ENCODE data around the gene COL2A1.

COL2A1 gene

GRCh38 chr12:48004053-48004941, at the start of gene COL2A1 (continued):
- TF ChIP-seq, protein P1, sequence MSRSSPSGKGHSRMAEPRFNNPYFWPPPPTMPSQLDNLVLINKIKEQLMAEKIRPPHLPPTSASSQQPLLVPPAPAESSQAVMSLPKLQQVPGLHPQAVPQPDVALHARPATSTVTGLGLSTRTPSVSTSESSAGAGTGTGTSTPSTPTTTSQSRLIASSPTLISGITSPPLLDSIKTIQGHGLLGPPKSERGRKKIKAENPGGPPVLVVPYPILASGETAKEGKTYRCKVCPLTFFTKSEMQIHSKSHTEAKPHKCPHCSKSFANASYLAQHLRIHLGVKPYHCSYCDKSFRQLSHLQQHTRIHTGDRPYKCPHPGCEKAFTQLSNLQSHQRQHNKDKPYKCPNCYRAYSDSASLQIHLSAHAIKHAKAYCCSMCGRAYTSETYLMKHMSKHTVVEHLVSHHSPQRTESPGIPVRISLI (tag by site-specific recombination; IDR thresholded peaks at IDR 0.05): no peak
- TF ChIP-seq, protein P2, sequence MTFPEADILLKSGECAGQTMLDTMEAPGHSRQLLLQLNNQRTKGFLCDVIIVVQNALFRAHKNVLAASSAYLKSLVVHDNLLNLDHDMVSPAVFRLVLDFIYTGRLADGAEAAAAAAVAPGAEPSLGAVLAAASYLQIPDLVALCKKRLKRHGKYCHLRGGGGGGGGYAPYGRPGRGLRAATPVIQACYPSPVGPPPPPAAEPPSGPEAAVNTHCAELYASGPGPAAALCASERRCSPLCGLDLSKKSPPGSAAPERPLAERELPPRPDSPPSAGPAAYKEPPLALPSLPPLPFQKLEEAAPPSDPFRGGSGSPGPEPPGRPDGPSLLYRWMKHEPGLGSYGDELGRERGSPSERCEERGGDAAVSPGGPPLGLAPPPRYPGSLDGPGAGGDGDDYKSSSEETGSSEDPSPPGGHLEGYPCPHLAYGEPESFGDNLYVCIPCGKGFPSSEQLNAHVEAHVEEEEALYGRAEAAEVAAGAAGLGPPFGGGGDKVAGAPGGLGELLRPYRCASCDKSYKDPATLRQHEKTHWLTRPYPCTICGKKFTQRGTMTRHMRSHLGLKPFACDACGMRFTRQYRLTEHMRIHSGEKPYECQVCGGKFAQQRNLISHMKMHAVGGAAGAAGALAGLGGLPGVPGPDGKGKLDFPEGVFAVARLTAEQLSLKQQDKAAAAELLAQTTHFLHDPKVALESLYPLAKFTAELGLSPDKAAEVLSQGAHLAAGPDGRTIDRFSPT (tag by site-specific recombination; IDR thresholded peaks at IDR 0.05): peak; percentile 61; the same call in 1 of the 2 replicates
- TF ChIP-seq ZFP37 (tag by site-specific recombination; IDR thresholded peaks at IDR 0.05) (no peak), MEIS1 (CRISPR knock-in tag; IDR thresholded peaks at IDR 0.05; ENCODE audit: borderline replicate concordance) (no peak), TSHZ1 (tag by site-specific recombination; IDR thresholded peaks at IDR 0.05; ENCODE audit: borderline replicate concordance) (no peak), ZNF184 (tag by site-specific recombination; IDR thresholded peaks at IDR 0.05) (no peak), ZNF629 (tag by site-specific recombination; IDR thresholded peaks at IDR 0.05) (no peak), ZNF341 (tag by site-specific recombination; IDR thresholded peaks at IDR 0.05; ENCODE audit: low read depth) (peak; percentile 67; the same call in 1 of the 2 replicates), ZNF146 (tag by site-specific recombination; IDR thresholded peaks at IDR 0.05) (no peak), ZNF621 (tag by site-specific recombination; IDR thresholded peaks at IDR 0.05) (no peak), ZNF571 (tag by site-specific recombination; IDR thresholded peaks at IDR 0.05) (no peak), SCRT2 (tag by site-specific recombination; IDR thresholded peaks at IDR 0.05) (no peak), AEBP2 (tag by site-specific recombination; IDR thresholded peaks at IDR 0.05; ENCODE audit: borderline replicate concordance) (no peak), MZF1 (tag by site-specific recombination; IDR thresholded peaks at IDR 0.05; ENCODE audit: borderline replicate concordance) (no peak), BCL6B (tag by site-specific recombination; IDR thresholded peaks at IDR 0.05) (no peak), ZFP41 (tag by site-specific recombination; IDR thresholded peaks at IDR 0.05; ENCODE audit: borderline replicate concordance) (no peak), REPIN1 (tag by site-specific recombination; IDR thresholded peaks at IDR 0.05; ENCODE audit: low read depth) (no peak), ZFP3 (tag by site-specific recombination; IDR thresholded peaks at IDR 0.05; ENCODE audit: low read depth) (no peak), ZNF121 (tag by site-specific recombination; IDR thresholded peaks at IDR 0.05) (no peak), ZNF157 (tag by site-specific recombination; IDR thresholded peaks at IDR 0.05) (no peak), ZNF473 (tag by site-specific recombination; IDR thresholded peaks at IDR 0.05) (no peak), ZFHX2 (tag by site-specific recombination; conservative IDR thresholded peaks at IDR 0.05) (peak; percentile 71), ZBTB8A (tag by site-specific recombination; IDR thresholded peaks at IDR 0.05) (peak; percentile 94)
- TF ChIP-seq, protein P3, sequence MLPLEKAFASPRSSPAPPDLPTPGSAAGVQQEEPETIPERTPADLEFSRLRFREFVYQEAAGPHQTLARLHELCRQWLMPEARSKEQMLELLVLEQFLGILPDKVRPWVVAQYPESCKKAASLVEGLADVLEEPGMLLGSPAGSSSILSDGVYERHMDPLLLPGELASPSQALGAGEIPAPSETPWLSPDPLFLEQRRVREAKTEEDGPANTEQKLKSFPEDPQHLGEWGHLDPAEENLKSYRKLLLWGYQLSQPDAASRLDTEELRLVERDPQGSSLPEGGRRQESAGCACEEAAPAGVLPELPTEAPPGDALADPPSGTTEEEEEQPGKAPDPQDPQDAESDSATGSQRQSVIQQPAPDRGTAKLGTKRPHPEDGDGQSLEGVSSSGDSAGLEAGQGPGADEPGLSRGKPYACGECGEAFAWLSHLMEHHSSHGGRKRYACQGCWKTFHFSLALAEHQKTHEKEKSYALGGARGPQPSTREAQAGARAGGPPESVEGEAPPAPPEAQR (tag by site-specific recombination; IDR thresholded peaks at IDR 0.05): no peak
- TF ChIP-seq, protein P4, sequence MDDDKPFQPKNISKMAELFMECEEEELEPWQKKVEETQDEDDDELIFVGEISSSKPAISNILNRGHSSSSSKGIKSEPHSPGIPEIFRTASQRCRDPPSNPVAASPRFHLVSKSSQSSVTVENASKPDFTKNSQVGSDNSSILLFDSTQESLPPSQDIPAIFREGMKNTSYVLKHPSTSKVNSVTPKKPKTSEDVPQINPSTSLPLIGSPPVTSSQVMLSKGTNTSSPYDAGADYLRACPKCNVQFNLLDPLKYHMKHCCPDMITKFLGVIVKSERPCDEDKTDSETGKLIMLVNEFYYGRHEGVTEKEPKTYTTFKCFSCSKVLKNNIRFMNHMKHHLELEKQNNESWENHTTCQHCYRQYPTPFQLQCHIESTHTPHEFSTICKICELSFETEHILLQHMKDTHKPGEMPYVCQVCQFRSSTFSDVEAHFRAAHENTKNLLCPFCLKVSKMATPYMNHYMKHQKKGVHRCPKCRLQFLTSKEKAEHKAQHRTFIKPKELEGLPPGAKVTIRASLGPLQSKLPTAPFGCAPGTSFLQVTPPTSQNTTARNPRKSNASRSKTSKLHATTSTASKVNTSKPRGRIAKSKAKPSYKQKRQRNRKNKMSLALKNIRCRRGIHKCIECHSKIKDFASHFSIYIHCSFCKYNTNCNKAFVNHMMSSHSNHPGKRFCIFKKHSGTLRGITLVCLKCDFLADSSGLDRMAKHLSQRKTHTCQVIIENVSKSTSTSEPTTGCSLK (tag by site-specific recombination; IDR thresholded peaks at IDR 0.05): no peak

Data from HEK293 (cell line).